SU-DHL-6 (cell line): Measurements from ENCODE around the gene ATG13.

Experiments used
- H2AFZ ChIP-seq: fragments of 200-600 bp; sonication (generic); 2 replicates; pipeline ENCODE4 v1.6.1; 2014; ENCODE audit warnings: low read depth, mild to moderate bottlenecking, moderate library complexity, mixed read lengths, antibody characterized with exemption, low read length; ENCODE audit not compliant: severe bottlenecking
- H3F3A ChIP-seq: fragments of 200-600 bp; shearing (Covaris generic); 2 replicates; pipeline ENCODE4 v1.6.0; 2016; ENCODE audit warnings: antibody characterized with exemption, mild to moderate bottlenecking; ENCODE audit not compliant: insufficient read depth
- H3K27ac ChIP-seq: fragments of 200-600 bp; sonication (generic); 2 replicates; pipeline ENCODE4 v1.5.1; 2016; ENCODE audit warnings: low read depth, mild to moderate bottlenecking, low read length, moderate library complexity, mixed read lengths
- H3K27me3 ChIP-seq: fragments of 200-600 bp; sonication (generic), shearing (Covaris generic); 2 replicates; pipeline ENCODE4 v1.6.0; 2014; ENCODE audit warnings: mild to moderate bottlenecking, low read length
- H3K36me3 ChIP-seq: fragments of 200-600 bp; sonication (generic); 2 replicates; pipeline ENCODE4 v1.6.1; 2014; ENCODE audit warnings: mild to moderate bottlenecking, low read length, mixed read lengths
- H3K4me2 ChIP-seq: fragments of 300-600, 200-600 bp; shearing (Covaris generic), sonication (generic); 2 replicates; pipeline ENCODE4 v1.6.0; 2014; ENCODE audit warnings: low read length, low read depth, mild to moderate bottlenecking; ENCODE audit not compliant: poor library complexity, severe bottlenecking
- H3K4me3 ChIP-seq: fragments of 200-600 bp; sonication (generic); 2 replicates; pipeline ENCODE4 v1.5.1; 2014; ENCODE audit warnings: antibody characterized with exemption, low read length, mild to moderate bottlenecking, mixed read lengths; ENCODE audit not compliant: insufficient read depth, poor library complexity, severe bottlenecking
- H3K79me2 ChIP-seq: fragments of 200-600 bp; sonication (generic); 2 replicates; pipeline ENCODE4 v1.6.1; 2014; ENCODE audit warnings: mild to moderate bottlenecking, low read length, moderate library complexity; ENCODE audit not compliant: insufficient read depth
- H3K9ac ChIP-seq: fragments of 200-600 bp; sonication (generic); 2 replicates; pipeline ENCODE4 v1.7.0; 2014; ENCODE audit warnings: mild to moderate bottlenecking, low read length
- H3K9me2 ChIP-seq: fragments of 200-600 bp; sonication (generic); replicated peaks from 2 replicates; pipeline ENCODE4 v1.6.1; 2014; ENCODE audit warnings: low read length; ENCODE audit not compliant: insufficient read depth
- H3K9me3 ChIP-seq: fragments of 200-600 bp; sonication (generic); 2 replicates; pipeline ENCODE4 v1.6.1; 2014; ENCODE audit warnings: low read length, mixed read lengths; ENCODE audit not compliant: insufficient read depth
- H4K20me1 ChIP-seq: fragments of 200-600 bp; sonication (generic); 2 replicates; pipeline ENCODE4 v1.6.1; 2014; ENCODE audit warnings: low read depth, mild to moderate bottlenecking, antibody characterized with exemption, low read length, moderate library complexity, mixed read lengths
- CTCF ChIP-seq: fragments of 200-600 bp; sonication (generic); IDR thresholded peaks from one replicate; pipeline ENCODE4 v1.5.1; 2017; ENCODE audit warnings: antibody characterized with exemption, mild to moderate bottlenecking, low read length, moderate library complexity; ENCODE audit not compliant: insufficient read depth, poor library complexity, severe bottlenecking
- EZH2phosphoT487 ChIP-seq: fragments of 200-600 bp; sonication (generic), shearing (Covaris generic); conservative IDR thresholded peaks from 2 replicates; pipeline ENCODE4 v1.6.1; 2018; ENCODE audit warnings: mild to moderate bottlenecking, antibody characterized with exemption, low read length, moderate library complexity, mixed read lengths

The ATG13 gene

GRCh38 chr11:46642627-46643335 is 25.4 kb downstream of the ATG13 start:
- Histone ChIP-seq H2AFZ (no peak overlapping the region), H3K36me3 (no peaks in the 10 kb centered on the region)

GRCh38 chr11:46643531-46643930 is 26.2 kb downstream of the ATG13 start:
- Histone ChIP-seq H3K36me3 (no peaks in the 10 kb centered on the region), H3K27ac (no peak overlapping the region), H2AFZ (no peak overlapping the region), H3F3A (no peaks in the 10 kb centered on the region), H3K9me3 (no peaks in the 10 kb centered on the region), H3K79me2 (no peaks in the 10 kb centered on the region), H4K20me1 (no peaks in the 10 kb centered on the region), H3K9ac (no peak overlapping the region), H3K4me2 (no peak overlapping the region), H3K4me3 (no peak overlapping the region), H3K9me2 (no peaks in the 10 kb centered on the region), H3K27me3 (no peaks in the 10 kb centered on the region)
- TF ChIP-seq EZH2phosphoT487 (no peak), CTCF (no peak)

More at GRCh38 chr11:46642627-46643335, 25.4 kb downstream of the ATG13 start:
- H3K27me3 ChIP-seq: no peaks in the 10 kb centered on the region
- H3K9ac ChIP-seq: no peak overlapping the region
- H3K4me2 ChIP-seq: no peak overlapping the region
- no peaks in the 10 kb centered on the region for H3F3A ChIP-seq
- no peaks in the 10 kb centered on the region for H3K9me2 ChIP-seq
- TF ChIP-seq CTCF: no peak
- TF ChIP-seq EZH2phosphoT487: no peak
- no peak overlapping the region for H3K27ac ChIP-seq
- no peaks in the 10 kb centered on the region for H4K20me1 ChIP-seq
- H3K9me3 ChIP-seq: no peaks in the 10 kb centered on the region
- H3K4me3 ChIP-seq: no peak overlapping the region
- no peaks in the 10 kb centered on the region for H3K79me2 ChIP-seq

- Histone ChIP-seq H3K4me3 (no peak overlapping the region), H3K9ac (no peak overlapping the region), H2AFZ (no peak overlapping the region), H3F3A (no peaks in the 10 kb centered on the region), H3K9me2 (no peaks in the 10 kb centered on the region), H3K4me2 (no peak overlapping the region), H3K36me3 (no peaks in the 10 kb centered on the region), H4K20me1 (no peaks in the 10 kb centered on the region), H3K27me3 (no peaks in the 10 kb centered on the region), H3K79me2 (no peaks in the 10 kb centered on the region), H3K27ac (no peak overlapping the region), H3K9me3 (no peaks in the 10 kb centered on the region)
- TF ChIP-seq EZH2phosphoT487: no peak
- TF ChIP-seq CTCF: no peak
These were observed 26.6 kb downstream of the ATG13 start for GRCh38 chr11:46643986-46644385.
